OCI-LY7 (cell line): Measurements from ENCODE around the gene KHK. TPM values are rescaled to one million over a fixed set of nuclear protein-coding genes. Genes with fewer than 3 reads are reported as not detected.

Source experiments
- BruUV-seq: library from RNA; stranded (reverse); fragments of 400-500 nt; replicated peaks from 2 replicates; lab custom pipeline; 2021; lab: Mats Ljungman, UMichigan
- CTCF ChIA-PET: fragments of 300-600 bp; sonication (Branson Sonifier 250); formaldehyde crosslinking; loops from one replicate; lab custom pipeline; 2022; ENCODE audit warnings: antibody characterized with exemption; ENCODE audit not compliant: unreplicated experiment; lab: Charles Lee
- POLR2A ChIA-PET: fragments of 300-600 bp; sonication (Branson Sonifier 250); formaldehyde crosslinking; loops from one replicate; lab custom pipeline; 2022; ENCODE audit warnings: antibody characterized with exemption; lab: Charles Lee
- DNase-seq: peaks from one replicate; pipeline ENCODE4 v3.0.0-alpha.2; 2015; ENCODE audit warnings: low spot score
- H2AFZ ChIP-seq: fragments of 200-600 bp; sonication (generic), shearing (Covaris generic); 2 replicates; pipeline ENCODE4 v1.6.1; 2014; ENCODE audit warnings: mild to moderate bottlenecking, antibody characterized with exemption, low read length, moderate library complexity
- H3K27ac ChIP-seq: fragments of 200-600 bp; sonication (generic); 2 replicates; pipeline ENCODE4 v1.5.1; 2014; ENCODE audit warnings: mixed run types, low read depth, mild to moderate bottlenecking, moderate library complexity, low read length, inconsistent platforms; ENCODE audit not compliant: poor library complexity, severe bottlenecking
- H3K36me3 ChIP-seq: fragments of 200-600 bp; sonication (generic); 2 replicates; pipeline ENCODE4 v1.6.1; 2014; ENCODE audit warnings: mild to moderate bottlenecking, antibody characterized with exemption, low read length, moderate library complexity, mixed read lengths; ENCODE audit not compliant: insufficient read depth
- H3K4me1 ChIP-seq: fragments of 200-600 bp; sonication (generic); 2 replicates; pipeline ENCODE4 v1.5.1; 2014; ENCODE audit warnings: mild to moderate bottlenecking, low read length; ENCODE audit not compliant: insufficient read depth, poor library complexity, severe bottlenecking
- H3K4me2 ChIP-seq: fragments of 200-600 bp; sonication (generic); 2 replicates; pipeline ENCODE4 v1.6.1; 2014; ENCODE audit warnings: mild to moderate bottlenecking, low read length
- H3K4me3 ChIP-seq: fragments of 200-600 bp; sonication (generic); 2 replicates; pipeline ENCODE4 v1.5.1; 2014; ENCODE audit warnings: mild to moderate bottlenecking, low read depth, low read length; ENCODE audit not compliant: poor library complexity, severe bottlenecking
- H3K79me2 ChIP-seq: fragments of 200-600 bp; sonication (generic); 2 replicates; pipeline ENCODE4 v1.6.1; 2016; ENCODE audit warnings: low read depth, mild to moderate bottlenecking, low read length, moderate library complexity, mixed read lengths; ENCODE audit not compliant: insufficient read depth
- H3K9me2 ChIP-seq: fragments of 200-600 bp; sonication (generic); 2 replicates; pipeline ENCODE4 v1.6.1; 2016; ENCODE audit warnings: mild to moderate bottlenecking, low read length, mixed read lengths; ENCODE audit not compliant: insufficient read depth
- H3K9me3 ChIP-seq: fragments of 200-600 bp; sonication (generic); 2 replicates; pipeline ENCODE4 v1.6.1; 2014; ENCODE audit warnings: mild to moderate bottlenecking, mixed run types, low read length, mixed read lengths
- H4K20me1 ChIP-seq: fragments of 200-600 bp; sonication (generic); 2 replicates; pipeline ENCODE4 v1.6.1; 2014; ENCODE audit warnings: mild to moderate bottlenecking, antibody characterized with exemption, low read length, moderate library complexity, mixed read lengths; ENCODE audit not compliant: insufficient read depth
- CTCF ChIP-seq: fragments of 200-600 bp; sonication (generic); conservative IDR thresholded peaks from 2 replicates; pipeline ENCODE4 v1.5.1; 2014; ENCODE audit warnings: mild to moderate bottlenecking, antibody characterized with exemption, low read length, moderate library complexity, mixed read lengths
- EZH2phosphoT487 ChIP-seq: fragments of 200-600 bp; sonication (generic); IDR thresholded peaks from 2 replicates; pipeline ENCODE4 v1.6.1; 2018; ENCODE audit warnings: low read depth, borderline replicate concordance, mild to moderate bottlenecking, mixed run types, antibody characterized with exemption, low read length, moderate library complexity, mixed read lengths
- intact Hi-C: fragments of 100-400 bp; cut with micrococcal nuclease; formaldehyde crosslinking; loops from one replicate; pipeline ENCODE4 v1.10.0; 2022; ENCODE audit not compliant: unreplicated experiment
- total RNA-seq, 2 experiments: library from RNA; depleted of rRNA in 1 of 2; stranded (reverse); fragments of >200 nt in 1 of 2; shearing (Covaris generic) in 1 of 2; gene quantifications; 2 replicates each; pipeline ENCODE4 v1.2.3, GENCODE V29; 2014 to 2022

Gene KHK
- total RNA-seq, 2 experiments from 2014 or later, result 9.7 to 17.9 TPM

GRCh38 chr2:27038631-27039339, 47.8 kb upstream of the KHK start:
- Histone ChIP-seq H3K9me2 (no peaks in the 10 kb centered on the region), H3K27ac (no peak overlapping the region), H3K4me2 (no peak overlapping the region), H3K4me1 (peaks cover 35% of the 10 kb centered on the region), H3K9me3 (no peaks in the 10 kb centered on the region), H4K20me1 (no peaks in the 10 kb centered on the region), H3K4me3 (no peak overlapping the region), H3K36me3 (peaks cover 87% of the 10 kb centered on the region), H2AFZ (no peak overlapping the region), H3K79me2 (peaks cover 5% of the 10 kb centered on the region; the same call in 1 of the 2 replicates)
- no TSS peak for BruUV-seq
- no peak for DNase-seq
- TF ChIP-seq EZH2phosphoT487, result no peak
- TF ChIP-seq CTCF, result no peak
- intact Hi-C loops, result no loop called here
- ChIA-PET POLR2A (interaction anchor here (0.8 to 1.3 kb wide), 2 partner anchors 12 to 43 kb away, joined by 3 to 4 read pairs; partner anchors contain the start of gene AGBL5), CTCF (no interaction called here)

GRCh38 chr2:27039426-27039825, 47.1 kb upstream of the KHK start:
- ChIA-PET POLR2A (interaction anchor here (0.6 to 1.3 kb wide), 2 partner anchors 43 to 240 kb away, joined by 4 read pairs; no protein-coding TSS in a partner anchor), CTCF (no interaction called here)
- no TSS peak for BruUV-seq
- TF ChIP-seq EZH2phosphoT487 (no peak), CTCF (no peak)
- Histone ChIP-seq H3K27ac (no peak overlapping the region), H3K36me3 (peaks cover 87% of the 10 kb centered on the region), H3K4me2 (no peak overlapping the region), H3K79me2 (no peaks in the 10 kb centered on the region), H3K9me3 (no peaks in the 10 kb centered on the region), H4K20me1 (no peaks in the 10 kb centered on the region), H3K4me3 (no peak overlapping the region), H3K4me1 (peaks cover 28% of the 10 kb centered on the region), H3K9me2 (no peaks in the 10 kb centered on the region), H2AFZ (no peak overlapping the region)
- intact Hi-C loops, result no loop called here
- no peak for DNase-seq

- no peaks in the 10 kb centered on the region for H3K9me3 ChIP-seq
- POLR2A ChIA-PET, result interaction anchor here (0.6 to 1.3 kb wide), 2 partner anchors 42 to 240 kb away, joined by 4 read pairs; no protein-coding TSS in a partner anchor
- H3K4me1 ChIP-seq, result peaks cover 25% of the 10 kb centered on the region
- no peaks in the 10 kb centered on the region for H3K9me2 ChIP-seq
- no peak overlapping the region for H2AFZ ChIP-seq
- no peak overlapping the region for H3K4me2 ChIP-seq
- TF ChIP-seq CTCF (no peak), EZH2phosphoT487 (no peak)
- no peak for DNase-seq
- CTCF ChIA-PET, result no interaction called here
- no peak overlapping the region for H3K27ac ChIP-seq
- H3K4me3 ChIP-seq, result no peak overlapping the region
- intact Hi-C loops, result no loop called here
- peaks cover 85% of the 10 kb centered on the region for H3K36me3 ChIP-seq
- H4K20me1 ChIP-seq, result no peaks in the 10 kb centered on the region
- BruUV-seq, result no TSS peak
- no peaks in the 10 kb centered on the region for H3K79me2 ChIP-seq
Measured at GRCh38 chr2:27039871-27040270, 46.7 kb upstream of the KHK start.
